Glutamatergic neuron (in vitro differentiated cells): ENCODE data around the gene CLSTN1. TPM values are rescaled to one million over a fixed set of nuclear protein-coding genes. Genes with fewer than 3 reads are reported as not detected.

Source experiments
- DNase-seq: peaks from one replicate; pipeline ENCODE4 v3.0.0; 2022
- H3K27ac Mint-ChIP-seq: one replicate; pipeline ENCODE4 v1.8.0; 2020; ENCODE audit warnings: mild to moderate bottlenecking, mixed read lengths, inconsistent platforms; ENCODE audit not compliant: unreplicated experiment
- H3K27me3 Mint-ChIP-seq: one replicate; pipeline ENCODE4 v1.8.0; 2020; ENCODE audit warnings: mild to moderate bottlenecking, moderate library complexity, mixed read lengths, inconsistent platforms; ENCODE audit not compliant: unreplicated experiment
- H3K36me3 Mint-ChIP-seq: one replicate; pipeline ENCODE4 v1.8.0; 2020; ENCODE audit warnings: mild to moderate bottlenecking, mixed read lengths, inconsistent platforms; ENCODE audit not compliant: unreplicated experiment
- H3K4me1 Mint-ChIP-seq: one replicate; pipeline ENCODE4 v1.8.0; 2020; ENCODE audit warnings: mild to moderate bottlenecking, low read depth, mixed read lengths, inconsistent platforms; ENCODE audit not compliant: unreplicated experiment
- H3K4me3 Mint-ChIP-seq: one replicate; pipeline ENCODE4 v1.8.0; 2020; ENCODE audit warnings: mild to moderate bottlenecking, mixed read lengths, inconsistent platforms; ENCODE audit not compliant: unreplicated experiment
- H3K9me3 Mint-ChIP-seq: one replicate; pipeline ENCODE4 v1.8.0; 2020; ENCODE audit warnings: mild to moderate bottlenecking, moderate library complexity, mixed read lengths, inconsistent platforms; ENCODE audit not compliant: unreplicated experiment
- CTCF ChIP-seq: fragments of 200-600 bp; sonication (generic); IDR thresholded peaks from one replicate; pipeline ENCODE4 v1.5.0; 2021; ENCODE audit not compliant: partially characterized antibody, unreplicated experiment
- total RNA-seq: library from RNA; stranded (reverse); fragmentation: NEBNext Ultra II Directional; extraction: Animal tissue kit (Norgen Biotek cat#: 25700); gene quantifications from one replicate; pipeline ENCODE4 v1.2.1, GENCODE V29; 2021; ENCODE audit not compliant: unreplicated experiment

Gene CLSTN1
- total RNA-seq, 1 donor from 2014 or later = 139 TPM

- TF ChIP-seq CTCF = no peak
- H3K27me3 Mint-ChIP-seq = peaks cover 11% of the 10 kb centered on the region
- H3K27ac Mint-ChIP-seq = no peak overlapping the region
- DNase-seq = no peak
- peaks cover 5% of the 10 kb centered on the region for H3K9me3 Mint-ChIP-seq
- H3K4me1 Mint-ChIP-seq = peaks cover 10% of the 10 kb centered on the region
- H3K4me3 Mint-ChIP-seq = peak overlapping the region; percentile 92
- no peaks in the 10 kb centered on the region for H3K36me3 Mint-ChIP-seq
Measured at GRCh38 chr1:9691691-9692090, 132.1 kb downstream of the CLSTN1 start.

GRCh38 chr1:9691108-9691445 is 132.7 kb downstream of the CLSTN1 start:
- H3K36me3 Mint-ChIP-seq = no peaks in the 10 kb centered on the region
- TF ChIP-seq CTCF = no peak
- H3K9me3 Mint-ChIP-seq = peaks cover 5% of the 10 kb centered on the region
- H3K4me3 Mint-ChIP-seq = peak overlapping the region; percentile 92
- peaks cover 11% of the 10 kb centered on the region for H3K27me3 Mint-ChIP-seq
- H3K4me1 Mint-ChIP-seq = peaks cover 10% of the 10 kb centered on the region
- DNase-seq = no peak
- H3K27ac Mint-ChIP-seq = no peak overlapping the region

GRCh38 chr1:9690440-9691107 is 133.2 kb downstream of the CLSTN1 start:
- Mint-ChIP-seq H3K27me3 (peaks cover 11% of the 10 kb centered on the region), H3K4me1 (peaks cover 10% of the 10 kb centered on the region), H3K27ac (peak overlapping the region; percentile 75), H3K36me3 (no peaks in the 10 kb centered on the region), H3K4me3 (peak overlapping the region; percentile 92), H3K9me3 (peaks cover 5% of the 10 kb centered on the region)
- TF ChIP-seq CTCF = no peak
- peak; percentile 24 for DNase-seq

GRCh38 chr1:9689971-9690381 is 133.8 kb downstream of the CLSTN1 start:
- Mint-ChIP-seq H3K4me3 (peak overlapping the region; percentile 92), H3K9me3 (peaks cover 5% of the 10 kb centered on the region), H3K4me1 (peaks cover 10% of the 10 kb centered on the region), H3K27ac (peak overlapping the region; percentile 75), H3K36me3 (no peaks in the 10 kb centered on the region), H3K27me3 (peaks cover 11% of the 10 kb centered on the region)
- DNase-seq = peak; percentile 55
- no peak for TF ChIP-seq CTCF

GRCh38 chr1:9689011-9689706 is 134.6 kb downstream of the CLSTN1 start:
- peak; percentile 92 for DNase-seq
- no peak for TF ChIP-seq CTCF
- Mint-ChIP-seq H3K36me3 (no peaks in the 10 kb centered on the region), H3K4me1 (peaks cover 10% of the 10 kb centered on the region), H3K27me3 (peaks cover 11% of the 10 kb centered on the region), H3K9me3 (peaks cover 5% of the 10 kb centered on the region), H3K4me3 (peak overlapping the region; percentile 91), H3K27ac (no peak overlapping the region)
